GM12878 (cell line): ENCODE measurements around the gene SPX.

Source experiments
- BCL11A ChIP-seq: IDR thresholded peaks from 2 replicates; pipeline ENCODE4 v1.6.1; 2011; ENCODE audit warnings: low read depth, low read length
- EP300 ChIP-seq, 2 experiments: fragments of 150-350 bp in 1 of 2; IDR thresholded peaks; 2 replicates each; pipeline ENCODE4 v1.6.1; 2011 to 2012; ENCODE audit warnings: low read depth in 2 of 2, low read length in 2 of 2, borderline replicate concordance in 1 of 2, improper control_type of control experiment in 1 of 2, inconsistent platforms in 1 of 2; ENCODE audit not compliant: control insufficient read depth in 1 of 2
- GABPA ChIP-seq: IDR thresholded peaks from 2 replicates; pipeline ENCODE4 v1.6.1; 2014; ENCODE audit warnings: antibody characterized with exemption, low read depth, mild to moderate bottlenecking, inconsistent platforms
- MYC ChIP-seq: IDR thresholded peaks from 2 replicates; pipeline ENCODE4 v1.6.1; 2011; ENCODE audit warnings: mild to moderate bottlenecking, low read length, moderate library complexity, inconsistent platforms; ENCODE audit not compliant: insufficient read depth, insufficient replicate concordance, insufficient read length, severe bottlenecking
- NFIC ChIP-seq: IDR thresholded peaks from 2 replicates; pipeline ENCODE4 v1.6.1; 2012; ENCODE audit warnings: low read depth, mild to moderate bottlenecking, inconsistent platforms, low read length, moderate library complexity
- POLR2AphosphoS5 ChIP-seq: IDR thresholded peaks from 2 replicates; pipeline ENCODE4 v1.6.1; 2011; ENCODE audit warnings: mild to moderate bottlenecking, low read length, inconsistent platforms
- RFX5 ChIP-seq: IDR thresholded peaks from 2 replicates; pipeline ENCODE4 v1.6.1; 2011; ENCODE audit warnings: low read depth, low read length, improper control_type of control experiment
- SMC3 ChIP-seq: IDR thresholded peaks from 2 replicates; pipeline ENCODE4 v1.6.1; 2011; ENCODE audit warnings: low read length, improper control_type of control experiment, borderline replicate concordance
- STAT3 ChIP-seq: IDR thresholded peaks from 2 replicates; pipeline ENCODE4 v1.6.1; 2011; ENCODE audit warnings: low read depth, low read length, improper control_type of control experiment
- TF ChIP-seq, protein P1 (sequence below), 3 experiments: IDR thresholded peaks in 2 of 3; conservative IDR thresholded peaks in 1 of 3; 2 replicates each; pipeline ENCODE4 v1.5.1; 2011; ENCODE audit warnings: low read depth in 3 of 3, low read length in 3 of 3, mild to moderate bottlenecking in 3 of 3, control low read depth in 2 of 3, moderate library complexity in 2 of 3, inconsistent platforms in 1 of 3, mixed read lengths in 1 of 3; ENCODE audit not compliant: control insufficient read depth in 2 of 3, insufficient read depth in 1 of 3; ENCODE audit errors: extremely low read depth in 1 of 3
- TF ChIP-seq, protein P2 (sequence below): IDR thresholded peaks from 2 replicates; pipeline ENCODE4 v1.6.1; 2012; ENCODE audit warnings: low read depth, low read length, improper control_type of control experiment
- TF ChIP-seq, protein P3 (sequence below): IDR thresholded peaks from 2 replicates; pipeline ENCODE4 v1.6.1; 2012; ENCODE audit warnings: low read length, inconsistent platforms

DNA sequence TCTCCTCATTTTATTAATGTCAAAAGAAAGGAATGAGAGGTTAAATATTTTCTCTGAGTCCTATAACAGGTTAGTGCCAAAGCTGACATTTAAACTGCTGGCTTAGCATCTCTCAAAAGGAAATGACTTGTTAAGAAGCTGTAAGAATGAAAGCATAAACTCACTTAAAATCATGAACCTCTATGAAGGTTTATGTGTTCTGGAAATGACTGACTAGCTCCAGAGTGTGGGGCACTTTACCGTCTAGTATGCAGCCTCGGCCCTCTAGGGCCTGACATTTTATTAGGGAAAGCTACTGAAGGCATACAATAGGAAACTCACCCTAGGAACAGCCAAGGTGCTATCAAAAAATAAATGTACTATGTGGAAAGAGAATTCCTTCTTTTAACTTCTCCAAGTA lies 35.1 kb downstream of the SPX start:
- TF ChIP-seq, protein P1, sequence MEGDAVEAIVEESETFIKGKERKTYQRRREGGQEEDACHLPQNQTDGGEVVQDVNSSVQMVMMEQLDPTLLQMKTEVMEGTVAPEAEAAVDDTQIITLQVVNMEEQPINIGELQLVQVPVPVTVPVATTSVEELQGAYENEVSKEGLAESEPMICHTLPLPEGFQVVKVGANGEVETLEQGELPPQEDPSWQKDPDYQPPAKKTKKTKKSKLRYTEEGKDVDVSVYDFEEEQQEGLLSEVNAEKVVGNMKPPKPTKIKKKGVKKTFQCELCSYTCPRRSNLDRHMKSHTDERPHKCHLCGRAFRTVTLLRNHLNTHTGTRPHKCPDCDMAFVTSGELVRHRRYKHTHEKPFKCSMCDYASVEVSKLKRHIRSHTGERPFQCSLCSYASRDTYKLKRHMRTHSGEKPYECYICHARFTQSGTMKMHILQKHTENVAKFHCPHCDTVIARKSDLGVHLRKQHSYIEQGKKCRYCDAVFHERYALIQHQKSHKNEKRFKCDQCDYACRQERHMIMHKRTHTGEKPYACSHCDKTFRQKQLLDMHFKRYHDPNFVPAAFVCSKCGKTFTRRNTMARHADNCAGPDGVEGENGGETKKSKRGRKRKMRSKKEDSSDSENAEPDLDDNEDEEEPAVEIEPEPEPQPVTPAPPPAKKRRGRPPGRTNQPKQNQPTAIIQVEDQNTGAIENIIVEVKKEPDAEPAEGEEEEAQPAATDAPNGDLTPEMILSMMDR (IDR thresholded peaks at IDR 0.05 in 2 of 3, conservative IDR thresholded peaks at IDR 0.05 in 1 of 3; ENCODE audit: control insufficient read depth in 2 of 3, extremely low read depth in 1 of 3, insufficient read depth in 1 of 3, low read depth in 3 of 3, low read length in 3 of 3): no peak
- no peak for TF ChIP-seq MYC
- TF ChIP-seq STAT3: no peak
- no peak for TF ChIP-seq RFX5
- no peak for TF ChIP-seq GABPA
- TF ChIP-seq, protein P2, sequence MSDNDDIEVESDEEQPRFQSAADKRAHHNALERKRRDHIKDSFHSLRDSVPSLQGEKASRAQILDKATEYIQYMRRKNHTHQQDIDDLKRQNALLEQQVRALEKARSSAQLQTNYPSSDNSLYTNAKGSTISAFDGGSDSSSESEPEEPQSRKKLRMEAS: no peak
- no peak for TF ChIP-seq SMC3
- no peak for TF ChIP-seq EP300 (IDR thresholded peaks at IDR 0.05; ENCODE audit: borderline replicate concordance in 1 of 2, control insufficient read depth in 1 of 2, low read depth in 2 of 2, low read length in 2 of 2)
- TF ChIP-seq BCL11A: no peak
- TF ChIP-seq NFIC: no peak
- TF ChIP-seq, protein P3, sequence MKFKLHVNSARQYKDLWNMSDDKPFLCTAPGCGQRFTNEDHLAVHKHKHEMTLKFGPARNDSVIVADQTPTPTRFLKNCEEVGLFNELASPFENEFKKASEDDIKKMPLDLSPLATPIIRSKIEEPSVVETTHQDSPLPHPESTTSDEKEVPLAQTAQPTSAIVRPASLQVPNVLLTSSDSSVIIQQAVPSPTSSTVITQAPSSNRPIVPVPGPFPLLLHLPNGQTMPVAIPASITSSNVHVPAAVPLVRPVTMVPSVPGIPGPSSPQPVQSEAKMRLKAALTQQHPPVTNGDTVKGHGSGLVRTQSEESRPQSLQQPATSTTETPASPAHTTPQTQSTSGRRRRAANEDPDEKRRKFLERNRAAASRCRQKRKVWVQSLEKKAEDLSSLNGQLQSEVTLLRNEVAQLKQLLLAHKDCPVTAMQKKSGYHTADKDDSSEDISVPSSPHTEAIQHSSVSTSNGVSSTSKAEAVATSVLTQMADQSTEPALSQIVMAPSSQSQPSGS: no peak
- TF ChIP-seq POLR2AphosphoS5: no peak
